Measurements from ENCODE around the gene ZC3H10.
"Not testable (repeated sequence)": the region's sequence is repeated elsewhere in the genome, so short reads cannot be mapped to it uniquely, and the experiment has no call there.

ZC3H10 gene

DNA sequence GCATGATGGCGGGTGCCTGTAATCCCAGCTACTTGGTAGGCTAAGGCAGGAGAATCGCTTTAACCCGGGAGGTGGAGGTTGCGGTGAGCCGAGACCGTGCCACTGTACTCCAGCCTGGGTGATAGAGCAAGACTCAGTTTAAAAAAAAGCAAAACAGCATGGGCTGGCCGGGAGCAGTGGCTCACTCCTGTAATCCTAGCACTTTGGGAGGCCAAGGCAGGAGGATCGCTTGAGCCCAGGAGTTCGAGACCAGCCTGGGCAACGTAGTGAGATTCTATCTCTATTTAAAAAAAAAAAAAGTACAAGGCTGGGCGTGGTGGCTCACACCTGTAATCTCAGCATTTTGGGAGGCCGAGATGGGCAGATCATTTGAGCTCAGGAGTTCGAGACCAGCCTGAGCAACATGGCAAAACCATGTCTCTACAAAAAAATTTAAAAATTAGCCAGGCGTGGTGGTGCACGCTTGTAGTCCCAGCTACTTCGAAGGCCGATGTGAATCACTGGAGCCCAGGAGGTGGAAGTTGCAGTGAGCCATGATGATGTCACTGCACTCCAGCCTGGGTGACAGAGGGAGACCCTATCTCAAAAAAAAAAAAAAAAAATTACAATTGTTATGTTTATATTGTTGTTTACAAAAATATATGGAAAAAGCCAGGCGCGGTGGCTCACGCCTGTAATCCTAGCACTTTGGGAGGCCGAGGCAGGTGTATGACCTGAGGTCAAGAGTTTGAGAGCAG, 38.6 kb downstream of the ZC3H10 start:
- not testable (repeated sequence) for FAIRE-seq

- FAIRE-seq = no peak
Measured at GRCh38 chr12:56157201-56158028, 39.3 kb downstream of the ZC3H10 start.

DNA sequence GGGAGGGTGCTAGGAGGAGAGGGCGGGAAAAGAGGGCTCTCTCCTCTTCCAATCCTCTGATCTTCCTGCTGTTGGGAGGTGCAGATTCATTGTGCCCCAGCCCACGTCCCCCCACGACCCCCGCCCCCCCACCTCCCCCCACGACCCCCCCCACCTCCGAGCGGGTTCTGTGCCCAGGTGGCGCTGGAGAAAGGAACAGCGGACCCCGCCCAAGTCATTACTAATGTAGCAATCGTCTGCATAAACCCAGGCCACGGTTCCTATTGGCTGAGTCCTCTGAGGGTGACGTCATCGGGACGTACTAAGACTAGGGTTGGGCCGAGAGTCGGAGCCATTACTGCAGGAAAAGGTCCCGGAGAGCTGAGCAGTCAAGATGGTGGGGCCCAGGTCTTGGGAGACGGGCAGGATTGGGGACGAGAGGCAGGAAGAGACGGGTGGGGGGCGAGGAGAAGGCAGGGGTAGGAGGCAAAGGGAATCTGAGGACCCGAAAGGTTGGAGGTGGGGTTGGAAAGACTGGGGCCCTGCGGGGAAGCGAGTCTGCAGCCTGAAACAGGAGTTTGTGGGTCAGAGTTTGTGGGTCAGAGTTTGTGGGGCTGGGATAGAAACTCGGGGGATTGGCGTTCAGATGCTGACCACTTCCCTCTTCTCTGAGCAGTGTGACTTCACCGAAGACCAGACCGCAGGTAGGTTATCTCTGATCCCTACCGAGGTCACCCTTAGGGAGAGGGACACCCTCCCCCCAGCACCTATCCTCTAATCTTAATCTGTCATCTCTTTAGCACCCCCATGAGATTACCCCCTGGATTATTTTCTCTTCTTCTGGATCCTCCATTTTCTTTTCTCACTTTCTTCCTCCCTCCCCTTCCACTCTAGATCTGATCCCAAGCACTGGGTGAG, 40.2 kb downstream of the ZC3H10 start, which contains the start of gene MYL6:
TSS of gene MYL6 (plus strand) at position 331 of the 897 bp plus-strand sequence. CDS start at position 374, 43 bp downstream.
- no peak for FAIRE-seq

DNA sequence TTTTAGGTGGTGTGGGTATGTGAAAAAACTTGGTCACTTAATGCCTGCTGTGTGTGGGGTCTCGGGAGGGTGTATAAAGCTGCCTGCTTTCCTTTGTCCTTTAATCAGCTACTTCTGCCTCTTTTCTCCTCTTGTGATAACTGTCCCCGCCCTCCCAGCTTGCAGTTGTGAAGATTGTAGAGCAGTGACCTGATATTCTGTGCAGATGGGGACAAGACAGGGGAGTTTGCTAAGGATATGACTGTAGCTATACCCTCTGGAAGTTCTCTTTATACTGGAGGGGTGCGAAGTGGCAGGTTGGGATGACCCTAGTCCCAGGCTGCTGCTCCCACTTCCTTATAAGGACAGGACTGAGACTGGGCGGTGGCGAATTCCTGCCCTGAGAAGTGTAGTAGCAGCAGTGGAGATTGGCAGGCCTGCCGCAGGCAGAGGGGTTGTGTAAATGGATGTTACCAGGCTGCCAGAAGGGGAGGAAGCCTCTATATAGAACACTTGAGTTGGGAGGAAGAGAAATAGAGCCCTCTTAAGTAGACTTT, 40.9 kb downstream of the ZC3H10 start:
- no peak for FAIRE-seq

GRCh38 chr12:56159482-56160192, 41.6 kb downstream of the ZC3H10 start:
- FAIRE-seq = no peak

GRCh38 chr12:56160193-56160763, 42.2 kb downstream of the ZC3H10 start:
- FAIRE-seq = no peak

- FAIRE-seq = no peak
Measured at GRCh38 chr12:56160894-56161689, 43.0 kb downstream of the ZC3H10 start.

DNA sequence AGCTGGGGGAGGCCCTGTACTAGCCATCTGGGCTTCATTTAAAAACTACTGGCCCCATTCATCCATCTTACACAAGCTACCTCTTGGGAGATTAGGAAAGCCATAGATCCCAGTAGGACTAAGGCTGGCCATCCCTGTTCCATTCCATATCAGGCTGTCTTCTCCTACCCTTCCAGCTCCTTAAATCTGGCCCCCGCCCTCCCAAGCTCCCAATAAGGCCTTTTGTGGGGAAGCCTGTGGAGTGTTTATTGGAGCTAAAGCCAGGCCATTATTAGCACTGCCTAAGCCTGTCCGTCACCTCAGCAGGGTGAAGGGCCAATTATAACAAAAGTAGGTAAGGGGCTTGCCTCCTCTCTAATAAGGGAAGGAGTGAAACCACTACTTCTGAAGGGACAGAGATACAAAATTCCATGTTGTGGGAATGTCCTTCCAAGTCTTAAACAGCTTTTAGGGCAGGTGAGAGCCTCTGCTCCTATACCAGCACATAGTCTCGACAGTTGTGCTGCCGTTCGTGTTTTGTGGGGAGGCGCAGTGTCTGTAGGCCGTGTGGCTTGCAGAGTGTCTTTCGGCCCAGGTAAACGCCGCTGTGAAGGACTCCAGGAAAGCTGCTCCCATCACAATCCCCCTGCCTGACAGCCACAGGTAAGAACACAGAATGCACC, 43.8 kb downstream of the ZC3H10 start:
- no peak for FAIRE-seq

GRCh38 chr12:56162468-56163290, 44.6 kb downstream of the ZC3H10 start:
- FAIRE-seq = no peak

- no peak for FAIRE-seq
Measured at GRCh38 chr12:56163533-56164344, 45.7 kb downstream of the ZC3H10 start.

GRCh38 chr12:56164345-56164729, 46.3 kb downstream of the ZC3H10 start:
- FAIRE-seq = no peak

DNA sequence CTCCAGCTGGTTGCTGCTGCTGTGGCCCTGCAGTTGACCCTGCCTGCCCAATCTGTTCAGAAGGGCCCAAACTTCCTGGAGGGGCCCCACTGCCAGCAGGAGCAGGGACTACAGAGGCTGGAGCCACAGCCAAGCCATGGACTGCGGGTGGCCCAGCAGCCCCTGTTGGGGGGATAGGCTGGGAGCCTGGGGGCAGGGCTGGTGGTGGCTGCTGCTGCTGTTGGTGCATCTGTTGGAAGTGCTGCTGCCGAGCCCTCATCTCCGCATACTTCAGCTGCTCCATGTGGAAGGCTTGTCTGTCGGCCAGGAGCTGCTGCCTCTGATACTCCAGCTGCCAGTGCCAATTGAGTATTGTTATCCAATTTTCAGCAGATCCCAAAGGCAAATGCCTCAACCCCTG, 47.3 kb downstream of the ZC3H10 start:
- FAIRE-seq = no peak

DNA sequence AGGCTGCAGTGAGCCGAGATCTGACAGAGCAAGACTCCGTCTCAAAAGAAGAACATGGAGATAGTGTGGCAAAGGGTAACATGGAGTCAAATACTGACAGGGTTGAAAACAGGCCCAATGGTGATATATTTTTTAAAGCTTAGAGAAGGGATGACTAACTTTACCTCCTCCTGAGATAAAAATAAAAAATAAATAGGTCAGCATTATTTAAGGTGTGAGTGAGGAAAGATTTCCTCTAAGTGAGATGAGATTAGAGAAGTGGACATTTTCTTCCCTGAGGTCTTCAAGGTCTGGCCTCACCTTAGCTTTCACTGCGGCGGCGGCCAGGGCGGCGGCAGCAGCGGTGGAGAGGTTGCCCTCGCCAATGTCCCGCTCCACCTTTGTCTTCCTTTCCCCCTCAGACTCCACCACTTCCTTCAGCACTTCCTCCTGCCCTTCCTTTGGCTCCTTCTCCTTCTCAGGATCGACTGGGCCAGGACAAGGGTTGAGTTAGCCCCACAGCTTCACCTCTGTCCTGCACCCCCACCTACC, 51.2 kb downstream of the ZC3H10 start:
- no peak for FAIRE-seq

GRCh38 chr12:56172839-56173238, 54.8 kb downstream of the ZC3H10 start:
- FAIRE-seq = no peak
